CD4-positive, alpha-beta T cell (primary cell): ENCODE measurements around the gene FLT4. TPM values are rescaled to one million over a fixed set of nuclear protein-coding genes. Genes with fewer than 3 reads are reported as not detected.

Source experiments
- ATAC-seq: fragments of 200-7000 bp; cut with Tn5 transposase; one replicate; pipeline ENCODE4 v1.10.0; 2022; ENCODE audit warnings: mild to moderate bottlenecking; ENCODE audit not compliant: poor library complexity
- CTCF ChIA-PET: fragments of 350-600 bp; sonication (Branson Sonifier 250); formaldehyde crosslinking; loops from one replicate; lab custom pipeline; 2021; ENCODE audit warnings: antibody characterized with exemption, inconsistent platforms; lab: Charles Lee
- POLR2A ChIA-PET: fragments of 350-600 bp; sonication (Branson Sonifier 250); formaldehyde crosslinking; loops from one replicate; lab custom pipeline; 2021; ENCODE audit warnings: antibody characterized with exemption, inconsistent platforms; lab: Charles Lee
- DNase-seq, 14 experiments: peaks; one replicate each; pipeline ENCODE4 v3.0.0-alpha.2; 2013 to 2020; ENCODE audit warnings: mixed read lengths in 2 of 14
- H3K27ac ChIP-seq, 2 donors: one replicate each; pipeline versions ENCODE4 v1.5.1 to v1.7.0; 2013; ENCODE audit warnings: low read length in 2 of 2, low read depth in 1 of 2, mild to moderate bottlenecking in 1 of 2
- H3K27me3 ChIP-seq, 2 experiments: 1 replicate in 1 of 2; 2 replicates in 1 of 2; pipeline versions ENCODE4 v1.6.1 to v1.7.0; 2013; ENCODE audit warnings: low read length in 2 of 2, control low read depth in 1 of 2, mild to moderate bottlenecking in 1 of 2, moderate library complexity in 1 of 2; ENCODE audit not compliant: insufficient read depth in 2 of 2, control insufficient read depth in 1 of 2
- H3K36me3 ChIP-seq: one replicate; pipeline ENCODE4 v1.6.1; 2013; ENCODE audit warnings: low read length, control low read depth; ENCODE audit not compliant: insufficient read depth
- H3K4me1 ChIP-seq: one replicate; pipeline ENCODE4 v1.6.1; 2013; ENCODE audit warnings: low read length, control low read depth; ENCODE audit not compliant: insufficient read depth
- H3K4me3 ChIP-seq: one replicate; pipeline ENCODE4 v1.5.1; 2013; ENCODE audit warnings: mild to moderate bottlenecking, low read length, moderate library complexity
- H3K9me3 ChIP-seq, 2 experiments: 1 replicate in 1 of 2; 2 replicates in 1 of 2; pipeline versions ENCODE4 v1.6.1 to v1.7.0; 2013; ENCODE audit warnings: low read length in 2 of 2, mild to moderate bottlenecking in 2 of 2, control low read depth in 1 of 2, moderate library complexity in 1 of 2; ENCODE audit not compliant: control insufficient read depth in 1 of 2, insufficient read depth in 1 of 2
- H3K27ac Mint-ChIP-seq: one replicate; pipeline ENCODE4 v1.8.0; 2020; ENCODE audit warnings: mixed read lengths
- H3K27me3 Mint-ChIP-seq: one replicate; pipeline ENCODE4 v1.8.0; 2021; ENCODE audit warnings: mixed read lengths
- H3K36me3 Mint-ChIP-seq: one replicate; pipeline ENCODE4 v1.8.0; 2021; ENCODE audit warnings: low read depth, mixed read lengths
- H3K4me1 Mint-ChIP-seq: one replicate; pipeline ENCODE4 v1.8.0; 2021; ENCODE audit warnings: low read depth, mixed read lengths
- H3K4me3 Mint-ChIP-seq: one replicate; pipeline ENCODE4 v1.8.0; 2020; ENCODE audit warnings: mild to moderate bottlenecking, mixed read lengths
- H3K9me3 Mint-ChIP-seq: one replicate; pipeline ENCODE4 v1.8.0; 2020; ENCODE audit warnings: mixed read lengths
- CTCF ChIP-seq: fragments of 200-600 bp; IDR thresholded peaks from one replicate; pipeline ENCODE4 v1.8.0; 2022; ENCODE audit warnings: antibody characterized with exemption, mild to moderate bottlenecking
- intact Hi-C, 2 experiments: fragments of 100-400 bp; cut with DNase I in 1 of 2; cut with micrococcal nuclease in 1 of 2; formaldehyde crosslinking; loops; one replicate each; pipeline versions ENCODE4 v1.15.1 to v1.9.0; 2023 to 2025; cut with DNase I, micrococcal nuclease
- total RNA-seq, 174 experiments: library from RNA in 2 of 174; stranded (reverse) in 2 of 174; gene quantifications; one replicate each; pipeline ENCODE4 v1.2.3 and lab custom pipeline; 2021 to 2026

Gene FLT4
- total RNA-seq, 2 experiments from 2014 or later: 2.3 to 2.5 TPM

DNA sequence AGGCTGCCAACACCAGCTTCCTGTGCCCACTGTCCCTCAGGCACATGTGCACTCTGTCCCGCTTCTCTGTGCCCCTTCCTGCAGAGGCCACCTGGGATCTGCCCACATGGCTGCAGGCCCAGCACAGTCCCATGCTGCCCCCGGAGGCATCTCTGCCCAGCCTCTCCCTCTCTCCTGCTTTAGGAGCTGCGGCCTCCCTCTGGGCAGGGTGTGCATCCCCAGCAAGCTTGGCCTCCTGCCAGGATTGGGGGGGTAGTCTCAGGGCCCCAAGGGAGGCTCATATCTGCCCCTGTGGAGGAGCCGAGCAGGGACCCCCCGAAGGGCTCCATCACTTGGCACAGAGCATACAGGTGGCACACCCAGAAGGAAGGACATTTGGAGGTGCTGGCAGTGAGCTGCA is 24.8 kb downstream of the FLT4 start:
- Histone ChIP-seq H3K4me1 (peaks cover 11% of the 10 kb centered on the region), H3K9me3 (no peaks in the 10 kb centered on the region), H3K36me3 (no peaks in the 10 kb centered on the region), H3K27ac (no peak overlapping the region), H3K27me3 (no peaks in the 10 kb centered on the region), H3K4me3 (no peak overlapping the region)
- CTCF ChIA-PET: no interaction called here
- no peak for ATAC-seq
- Mint-ChIP-seq H3K9me3 (no peaks in the 10 kb centered on the region), H3K4me3 (no peak overlapping the region), H3K4me1 (peaks cover 12% of the 10 kb centered on the region), H3K36me3 (no peaks in the 10 kb centered on the region), H3K27me3 (no peaks in the 10 kb centered on the region), H3K27ac (no peak overlapping the region)
- POLR2A ChIA-PET: no interaction called here
- no peak for TF ChIP-seq CTCF
- DNase-seq: no peak
- intact Hi-C loops: no loop called here

DNA sequence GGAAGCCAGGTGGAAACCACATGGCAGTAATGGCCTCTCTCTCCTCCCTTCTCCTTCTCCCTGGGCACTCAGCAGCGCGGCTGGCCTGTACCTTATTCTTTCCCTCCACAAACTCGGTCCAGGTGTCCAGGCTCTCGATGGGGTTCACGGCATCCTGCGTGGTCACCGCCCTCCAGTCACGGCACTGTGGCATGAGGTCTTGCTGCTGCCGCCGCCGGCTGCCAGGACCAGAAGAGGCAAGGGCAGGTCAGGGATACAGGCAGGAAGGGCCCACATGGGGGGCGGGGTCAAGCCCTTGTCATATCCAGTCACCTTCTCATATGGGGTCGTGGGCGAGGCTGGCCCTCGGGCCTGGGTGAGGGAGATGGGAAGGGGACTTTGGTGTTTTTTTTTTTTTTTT is 25.6 kb downstream of the FLT4 start:
- Histone ChIP-seq H3K36me3 (no peaks in the 10 kb centered on the region), H3K27me3 (no peaks in the 10 kb centered on the region), H3K4me3 (no peak overlapping the region), H3K27ac (no peak overlapping the region), H3K4me1 (peaks cover 11% of the 10 kb centered on the region), H3K9me3 (no peaks in the 10 kb centered on the region)
- Mint-ChIP-seq H3K4me1 (peaks cover 12% of the 10 kb centered on the region), H3K27me3 (no peaks in the 10 kb centered on the region), H3K4me3 (no peak overlapping the region), H3K9me3 (no peaks in the 10 kb centered on the region), H3K27ac (no peak overlapping the region), H3K36me3 (no peaks in the 10 kb centered on the region)
- CTCF ChIA-PET: no interaction called here
- intact Hi-C loops: no loop called here
- no peak for DNase-seq
- POLR2A ChIA-PET: no interaction called here
- ATAC-seq: no peak
- no peak for TF ChIP-seq CTCF

- Histone ChIP-seq H3K36me3 (no peaks in the 10 kb centered on the region), H3K27ac (no peak overlapping the region), H3K9me3 (no peaks in the 10 kb centered on the region), H3K27me3 (no peaks in the 10 kb centered on the region), H3K4me3 (no peak overlapping the region), H3K4me1 (peaks cover 11% of the 10 kb centered on the region)
- no peak overlapping the region for H3K27ac Mint-ChIP-seq
- TF ChIP-seq CTCF: no peak
- ATAC-seq (no peak), DNase-seq (no peak)
- H3K9me3 Mint-ChIP-seq: no peaks in the 10 kb centered on the region
- POLR2A ChIA-PET: no interaction called here
- peaks cover 12% of the 10 kb centered on the region for H3K4me1 Mint-ChIP-seq
- intact Hi-C loops: no loop called here
- CTCF ChIA-PET: no interaction called here
- no peaks in the 10 kb centered on the region for H3K27me3 Mint-ChIP-seq
- no peaks in the 10 kb centered on the region for H3K36me3 Mint-ChIP-seq
- H3K4me3 Mint-ChIP-seq: no peak overlapping the region
Measured at GRCh38 chr5:180623411-180623834, 26.0 kb downstream of the FLT4 start.
